Right ventricle myocardium inferior (tissue), 1 donor: Measurements from ENCODE around the gene TEX47. TPM values are rescaled to one million over a fixed set of nuclear protein-coding genes. Genes with fewer than 3 reads are reported as not detected.

ENCODE experiments used
- ATAC-seq: fragments of 200-7000 bp; cut with Tn5 transposase; one replicate; pipeline ENCODE4 v1.9.1; 2020; ENCODE audit warnings: mild to moderate bottlenecking, moderate library complexity
- DNase-seq: peaks from one replicate; pipeline ENCODE4 v3.0.0; 2021; ENCODE audit errors: missing footprints
- intact Hi-C: fragments of 100-400 bp; cut with DNase I; formaldehyde crosslinking; loops from one replicate; pipeline ENCODE4 v1.11.0; 2022
- long read RNA-seq: library from polyadenylated mRNA; unstranded; transcript quantifications from one replicate; pipeline ENCODE4 v2.0.0, GENCODE V29; 2021
- total RNA-seq: library from RNA; stranded (reverse); fragmentation: NEBNext Ultra II Directional; extraction: Animal tissue kit (Norgen Biotek cat#: 25700); gene quantifications from one replicate; pipeline ENCODE4 v1.2.1, GENCODE V29; 2021
- donor health status: DM: no; HTN: yes; CAD: no; lungs with severe emphysema.

The TEX47 gene
- total RNA-seq: not detected
- long read RNA-seq: 0 reads

- intact Hi-C loops: loop anchor here (10.0 kb wide), 1 partner anchor 829 kb away; no protein-coding TSS in a partner anchor
- DNase-seq (no peak), ATAC-seq (peak; percentile 46)
These were observed at the start of gene TEX47 for GRCh38 chr7:88795553-88795952. TSS of gene TEX47 (minus strand) at chr7:88795737. CDS start at chr7:88794942, 795 bp downstream.

- ATAC-seq (no peak), DNase-seq (no peak)
- intact Hi-C loops: no loop called here
These were observed 49.6 kb upstream of the TEX47 start for GRCh38 chr7:88845091-88845490.

- DNase-seq (no peak), ATAC-seq (no peak)
- intact Hi-C loops: no loop called here
These were observed 46.7 kb upstream of the TEX47 start for GRCh38 chr7:88842201-88842600.

DNA sequence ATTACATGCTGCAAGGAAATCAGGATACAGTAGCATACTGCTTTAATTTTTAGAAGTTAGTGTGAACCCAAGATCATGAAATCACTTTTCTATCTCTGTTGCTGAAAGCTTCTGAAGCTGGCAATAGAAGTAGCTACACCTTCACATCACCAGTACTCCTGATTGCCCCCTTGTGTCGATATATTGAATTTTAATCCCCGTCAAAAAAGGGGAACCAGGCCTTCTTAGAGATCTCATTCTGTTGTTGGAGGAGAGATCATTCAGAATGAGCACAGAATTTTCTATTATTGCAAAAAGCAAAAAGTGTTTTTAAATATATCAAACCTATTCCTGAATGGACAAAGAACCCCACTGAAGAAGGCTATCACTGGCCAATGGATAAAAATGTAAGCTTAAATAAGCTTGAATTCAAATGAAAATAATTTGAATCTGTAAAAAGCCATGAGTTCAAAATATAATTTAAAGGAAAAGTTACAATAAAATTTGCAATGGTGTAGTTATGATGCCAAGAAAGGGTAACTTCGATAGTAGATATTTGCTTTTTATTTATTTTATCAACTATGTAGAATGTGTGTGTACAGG lies 39.7 kb upstream of the TEX47 start:
- intact Hi-C loops: no loop called here
- no peak for ATAC-seq
- no peak for DNase-seq

DNA sequence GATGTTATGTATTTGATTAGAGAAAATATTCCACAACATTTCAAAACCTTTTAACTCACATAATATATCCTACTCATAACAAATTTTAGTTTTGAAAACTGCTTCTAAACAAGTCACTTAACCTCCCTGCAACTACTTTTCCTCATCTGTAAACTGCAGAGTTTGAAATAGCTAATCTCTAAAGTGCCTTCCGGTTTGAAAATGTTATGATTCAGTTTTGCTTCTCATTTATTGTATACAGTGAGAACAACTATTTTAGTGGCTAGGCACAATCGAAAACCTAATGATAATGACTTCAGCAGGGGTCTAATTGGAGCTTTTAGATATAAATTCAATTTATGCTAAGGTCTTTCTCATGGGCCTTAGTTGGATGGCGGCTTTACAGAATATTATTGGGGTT lies 30.7 kb upstream of the TEX47 start:
- intact Hi-C loops: no loop called here
- ATAC-seq (no peak), DNase-seq (no peak)

GRCh38 chr7:88818552-88818951 lies 23.0 kb upstream of the TEX47 start:
- no peak for ATAC-seq
- DNase-seq: no peak
- intact Hi-C loops: no loop called here

DNA sequence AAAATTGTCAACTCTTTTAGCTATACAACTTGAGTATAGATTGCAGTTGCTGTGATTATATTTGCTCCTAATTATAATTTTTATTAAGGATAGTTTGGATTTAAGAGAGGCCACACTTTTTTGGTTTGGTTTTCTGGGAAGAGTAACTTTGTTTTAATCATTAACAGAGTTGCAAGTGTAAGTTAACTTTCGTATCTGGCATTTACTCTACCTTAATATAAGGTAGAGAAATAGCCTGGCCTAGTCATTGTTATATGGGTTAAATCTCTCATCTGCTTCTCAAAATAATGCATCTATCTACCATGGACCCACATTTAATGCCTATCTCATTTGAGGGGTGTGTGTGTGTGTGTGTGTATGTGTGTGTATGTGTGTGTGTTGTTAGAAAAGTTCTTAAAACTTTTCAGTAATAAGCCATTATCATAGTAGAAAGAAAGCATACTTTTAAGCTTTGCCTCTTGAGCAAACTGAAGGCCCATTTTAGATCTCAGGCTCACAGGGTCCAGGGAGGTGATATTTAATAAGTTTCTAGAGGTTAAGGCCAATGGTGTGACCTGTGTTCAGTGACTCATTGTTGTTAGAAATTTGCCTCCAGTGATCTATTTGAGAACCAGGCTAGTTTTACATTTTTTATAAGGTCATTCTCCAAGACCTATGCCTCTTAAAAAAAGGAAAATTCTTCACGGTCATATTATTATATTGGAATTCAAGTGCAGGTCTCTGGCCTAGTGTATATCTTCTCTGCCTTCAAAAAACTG lies 10.9 kb upstream of the TEX47 start:
- ATAC-seq (no peak), DNase-seq (no peak)
- intact Hi-C loops: no loop called here

DNA sequence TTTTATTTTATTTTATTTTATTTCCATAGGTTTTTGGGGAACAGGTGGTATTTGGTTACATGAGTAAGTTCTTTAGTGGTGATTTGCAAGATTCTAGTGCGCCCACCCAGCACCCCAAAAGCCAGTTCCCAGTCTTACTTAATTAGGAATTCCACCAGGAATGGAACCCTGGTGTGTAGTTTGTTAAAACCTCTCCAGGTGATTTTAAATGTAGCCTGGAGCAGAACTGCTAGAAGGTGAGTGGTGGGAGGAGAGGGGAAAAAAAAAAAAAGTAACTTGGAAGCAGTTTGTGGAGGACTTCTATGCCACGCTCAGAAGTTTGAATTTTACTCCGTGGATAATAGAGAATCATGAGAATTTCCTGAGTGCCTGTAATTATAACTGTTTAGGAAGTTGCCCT lies 5.5 kb upstream of the TEX47 start:
- intact Hi-C loops: no loop called here
- ATAC-seq (no peak), DNase-seq (no peak)

- no peak for DNase-seq
- intact Hi-C loops: loop anchor here (10.0 kb wide), 1 partner anchor 832 kb away; no protein-coding TSS in a partner anchor
- no peak for ATAC-seq
These were observed 3.2 kb downstream of the TEX47 start for GRCh38 chr7:88792361-88792760.

DNA sequence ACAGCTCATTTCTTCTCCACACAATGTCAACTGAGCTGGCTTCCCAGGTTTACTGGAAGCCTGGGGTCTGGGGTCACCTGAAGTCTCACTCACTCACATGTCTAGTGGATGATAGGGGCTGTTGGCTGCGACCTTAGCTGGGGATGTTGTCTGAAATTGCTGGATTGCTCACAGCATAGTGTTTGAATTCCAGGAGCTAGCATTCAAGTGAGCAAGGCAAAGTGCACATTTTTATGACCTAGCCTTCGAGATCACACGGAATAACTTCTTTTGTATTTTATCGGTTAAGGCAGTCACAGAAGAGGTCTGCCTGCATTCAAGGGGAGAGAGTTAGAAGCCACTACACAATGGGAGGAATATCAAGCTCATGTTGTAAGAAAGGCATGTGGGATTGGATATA lies 3.6 kb downstream of the TEX47 start:
- no peak for ATAC-seq
- intact Hi-C loops: loop anchor here (10.0 kb wide), 1 partner anchor 833 kb away; no protein-coding TSS in a partner anchor
- DNase-seq: no peak

GRCh38 chr7:88789480-88790064 lies 6.0 kb downstream of the TEX47 start:
- intact Hi-C loops: loop anchor here (10.0 kb wide), 1 partner anchor 835 kb away; no protein-coding TSS in a partner anchor
- ATAC-seq: no peak
- DNase-seq: no peak

DNA sequence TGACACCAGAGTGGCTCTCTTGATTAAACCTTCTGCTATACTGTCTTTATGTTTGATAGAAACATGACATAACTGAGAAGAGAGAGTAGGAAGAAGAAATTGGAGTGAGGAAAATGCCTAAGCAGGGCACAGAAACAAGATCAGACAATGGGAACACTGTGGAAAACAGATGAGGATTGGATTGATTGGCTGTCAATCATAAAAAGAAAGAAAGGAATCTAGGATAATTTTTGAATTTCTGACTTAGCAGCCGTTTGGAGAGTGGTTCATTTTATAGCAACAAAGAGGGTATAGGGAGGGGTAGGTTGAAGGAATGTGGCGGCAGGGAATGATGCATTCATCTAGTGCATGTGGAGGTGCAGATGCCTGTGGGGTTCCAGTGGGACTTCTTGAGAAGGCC lies 7.8 kb downstream of the TEX47 start:
- DNase-seq (no peak), ATAC-seq (no peak)
- intact Hi-C loops: no loop called here

DNA sequence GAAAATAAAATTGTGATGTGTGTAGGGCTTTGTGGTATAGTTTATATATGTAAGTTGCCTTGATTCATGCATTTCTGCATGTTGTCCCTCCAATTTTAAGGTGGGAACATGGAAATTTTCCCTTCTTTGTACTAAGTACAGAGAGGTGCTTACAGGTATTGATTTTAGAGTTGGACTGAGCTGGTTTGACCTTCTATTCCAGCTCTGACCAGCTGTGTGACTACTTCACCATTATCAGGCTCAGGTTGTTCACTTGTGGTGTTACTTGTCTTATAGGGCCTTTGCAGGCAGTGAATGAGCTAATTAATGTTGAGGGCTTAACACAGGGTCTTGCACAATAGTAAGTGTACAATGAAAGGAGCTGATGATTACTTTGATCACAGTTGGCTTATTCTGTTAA lies 19.7 kb downstream of the TEX47 start:
- DNase-seq (no peak), ATAC-seq (no peak)
- intact Hi-C loops: no loop called here

- DNase-seq (no peak), ATAC-seq (no peak)
- intact Hi-C loops: no loop called here
These were observed 22.8 kb downstream of the TEX47 start for GRCh38 chr7:88772776-88773175.

- DNase-seq (no peak), ATAC-seq (no peak)
- intact Hi-C loops: no loop called here
These were observed 24.1 kb downstream of the TEX47 start for GRCh38 chr7:88771417-88771816.

DNA sequence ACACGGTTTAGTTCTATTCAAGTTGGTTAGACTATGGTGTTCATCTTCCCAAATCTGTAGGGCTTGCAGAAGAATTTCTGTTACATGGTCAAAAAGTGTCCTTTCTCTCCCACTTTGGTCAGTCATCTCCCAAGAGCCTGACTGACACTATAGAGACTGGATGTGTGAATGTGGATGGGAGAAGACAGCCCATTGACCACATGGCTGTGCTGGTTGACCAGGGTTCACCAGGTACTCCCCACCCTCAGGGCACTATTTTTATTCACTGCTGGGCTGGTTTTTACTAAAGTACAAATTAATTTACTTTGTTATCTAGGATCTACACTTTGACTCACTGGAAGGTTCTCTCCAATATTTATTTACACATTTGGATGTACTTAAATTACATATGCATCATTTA lies 33.8 kb downstream of the TEX47 start:
- intact Hi-C loops: no loop called here
- DNase-seq (no peak), ATAC-seq (no peak)

GRCh38 chr7:88760136-88760515 lies 35.4 kb downstream of the TEX47 start:
- intact Hi-C loops: no loop called here
- DNase-seq (no peak), ATAC-seq (no peak)

DNA sequence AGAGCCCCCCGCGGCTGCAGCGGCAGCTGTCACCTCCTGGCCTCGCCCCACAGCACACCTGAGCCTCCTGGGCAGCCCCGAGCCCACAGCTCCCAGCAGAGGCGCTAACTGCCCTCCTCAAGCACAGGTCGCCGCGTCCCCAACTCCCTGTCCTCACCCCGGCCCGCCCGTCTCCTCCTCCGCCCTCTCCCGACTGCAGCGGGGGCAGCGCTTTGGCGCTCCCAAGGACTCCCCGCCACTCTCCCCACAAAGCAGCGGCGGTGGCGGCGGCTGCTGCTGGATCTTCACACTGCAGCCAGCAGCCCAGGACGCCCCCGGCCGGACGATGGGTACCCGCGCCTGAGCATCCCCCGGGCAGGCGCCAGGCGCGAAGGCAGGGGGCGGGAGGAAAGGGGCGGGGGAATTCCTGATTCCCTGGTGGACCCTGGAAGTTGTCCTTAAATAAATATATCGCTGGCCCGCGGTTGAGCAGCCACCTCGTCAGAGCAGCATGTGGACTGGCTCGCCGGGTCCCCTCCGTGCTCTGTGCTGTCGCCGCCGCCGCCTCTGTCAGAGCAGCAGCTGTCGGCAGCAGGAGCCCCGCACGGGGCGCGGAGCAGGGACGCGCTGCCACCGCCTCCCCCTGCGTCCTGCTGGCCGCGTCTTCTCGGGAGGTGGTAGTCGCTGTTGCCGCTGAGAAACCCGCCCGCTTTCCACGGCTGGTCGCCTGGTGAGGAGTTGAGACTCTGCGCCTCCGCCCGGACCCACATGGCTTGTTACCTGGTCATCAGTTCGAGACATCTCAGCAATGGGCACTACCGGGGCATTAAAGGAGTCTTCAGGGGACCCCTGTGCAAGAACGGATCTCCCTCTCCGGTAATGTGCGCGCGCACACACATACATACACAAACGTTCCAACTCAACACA lies 36.1 kb downstream of the TEX47 start, which contains the start of gene ZNF804B:
Gene ZNF804B (plus strand): TSS at position 471 of the 906 bp plus-strand sequence. CDS start 277 bp downstream, at position 748.
- DNase-seq (peak; percentile 55), ATAC-seq (peak; percentile 34)
- intact Hi-C loops: no loop called here
